CD4-positive, alpha-beta T cell treated with Interleukin-2 at 100 ng/mL for 4 hours (primary cell): ENCODE results near the gene ASXL2.

Source experiments
- DNase-seq: peaks from one replicate; pipeline ENCODE4 v3.0.0-alpha.2; 2020; ENCODE audit warnings: low spot score

Gene ASXL2

DNA sequence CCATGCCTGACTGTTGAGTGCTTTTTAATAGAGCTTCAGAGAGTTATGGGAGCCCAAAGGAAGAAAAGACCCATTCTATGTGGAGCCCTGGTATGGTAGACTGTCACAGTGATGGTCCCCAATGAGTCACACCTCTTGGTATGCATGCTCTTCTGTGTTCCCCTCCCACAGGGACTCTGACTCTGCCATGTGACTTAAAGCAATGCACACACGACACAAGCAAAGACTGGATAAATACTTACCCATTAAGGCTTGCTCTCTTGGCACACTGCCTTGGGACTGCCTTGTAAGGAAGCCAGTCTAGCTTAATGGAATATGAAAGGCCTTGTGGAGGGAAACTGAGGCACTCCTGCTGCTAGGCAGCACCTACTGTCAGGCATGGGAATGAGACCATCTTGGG, 188.2 kb downstream of the ASXL2 start:
- no peak for DNase-seq

GRCh38 chr2:25688236-25688635, 190.1 kb downstream of the ASXL2 start:
- DNase-seq: no peak

DNA sequence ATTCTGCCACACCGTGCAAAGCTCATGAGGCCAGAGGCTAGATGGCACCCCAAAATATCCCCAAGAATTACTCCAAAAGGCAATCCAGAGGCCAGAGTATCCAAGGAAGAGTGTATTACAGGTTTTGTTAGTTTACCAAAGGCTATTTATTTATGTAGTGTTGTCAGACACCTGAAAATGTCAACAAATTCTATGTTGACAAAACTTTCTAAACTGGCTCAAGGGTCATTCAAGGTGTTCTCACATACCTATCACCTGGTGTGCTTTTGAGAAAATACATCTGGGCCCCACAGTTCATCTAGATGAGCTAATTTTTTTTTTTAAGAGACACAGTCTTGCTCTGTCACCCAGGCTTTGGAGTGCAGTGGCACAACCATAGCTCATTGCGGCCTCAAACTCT, 192.5 kb downstream of the ASXL2 start:
- DNase-seq: no peak

DNA sequence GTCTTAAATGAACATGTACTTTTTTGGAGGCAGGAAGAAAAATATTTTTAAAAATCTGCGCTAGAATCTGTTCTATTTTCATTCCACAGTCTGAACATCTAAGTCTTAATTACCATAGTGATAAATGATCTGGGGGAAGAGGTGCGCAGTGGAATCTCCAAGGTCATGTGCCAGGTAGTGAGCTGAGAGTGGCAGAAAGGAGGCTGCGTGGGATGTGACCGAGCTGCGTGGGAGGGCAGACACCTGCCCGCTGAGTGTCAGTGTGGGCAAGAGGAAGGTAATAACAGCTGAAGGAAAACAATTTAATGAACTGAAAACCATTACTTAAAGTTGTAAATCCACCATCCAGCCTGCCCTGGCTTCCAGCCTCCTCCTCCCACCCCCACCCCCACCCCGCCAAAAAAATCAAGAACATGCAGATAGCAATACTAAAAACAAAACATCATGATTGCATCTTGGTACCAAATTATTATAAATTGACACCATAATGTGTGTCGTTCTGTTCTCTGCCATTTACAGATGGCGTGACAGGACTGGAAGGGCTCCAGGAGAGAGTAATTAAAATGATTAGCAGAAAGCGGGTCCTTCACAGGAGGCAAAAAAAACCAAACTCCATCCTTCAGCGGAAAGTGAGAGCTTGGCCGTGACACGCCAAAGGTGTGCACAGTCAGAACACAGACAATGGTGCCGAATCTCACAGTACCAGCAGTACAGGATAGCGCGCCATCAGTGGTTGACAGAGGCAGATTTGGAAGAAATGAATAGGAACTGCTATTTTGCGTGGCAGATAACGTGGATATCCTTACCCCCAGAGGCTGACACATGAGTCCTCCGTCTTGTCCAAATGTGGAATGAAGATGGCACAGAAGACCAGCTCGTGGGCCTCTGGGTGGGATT, 193.5 kb downstream of the ASXL2 start:
- DNase-seq: no peak
